Tibial nerve (tissue), 4 donors: ENCODE measurements around the gene TM4SF1. TPM values are rescaled to one million over a fixed set of nuclear protein-coding genes. Genes with fewer than 3 reads are reported as not detected.

Source experiments
- DNase-seq, 2 donors: peaks; one replicate each; pipeline ENCODE4 v3.0.0-alpha.2; 2019; ENCODE audit warnings: low spot score in 2 of 2
- H3K27ac ChIP-seq, 4 donors: fragments of 200-600 bp; sonication (generic) in 3 of 4; one replicate each; pipeline ENCODE4 v1.5.1; 2017 to 2019; ENCODE audit warnings: mild to moderate bottlenecking in 1 of 4
- H3K27me3 ChIP-seq, 2 donors: fragments of 200-600 bp; sonication (generic) in 1 of 2; one replicate each; pipeline versions ENCODE4 v1.5.1 to v1.6.0; 2017 to 2019
- H3K36me3 ChIP-seq, 3 donors: fragments of 200-600 bp; sonication (generic); one replicate each; pipeline ENCODE4 v1.5.1; 2018 to 2019
- H3K4me1 ChIP-seq, 4 donors: fragments of 200-600 bp; sonication (generic) in 3 of 4; one replicate each; pipeline ENCODE4 v1.5.1; 2017 to 2019
- H3K4me3 ChIP-seq, 4 donors: fragments of 200-600 bp; sonication (generic) in 3 of 4; one replicate each; pipeline ENCODE4 v1.5.1; 2017 to 2019; ENCODE audit warnings: mild to moderate bottlenecking in 1 of 4, moderate library complexity in 1 of 4
- H3K9me3 ChIP-seq, 4 donors: fragments of 200-600 bp; sonication (generic) in 3 of 4; one replicate each; pipeline ENCODE4 v1.5.1; 2017 to 2019
- CTCF ChIP-seq, 5 experiments: fragments of 200-600 bp in 3 of 5; fragments of 450-650 bp in 2 of 5; sonication (generic) in 3 of 5; IDR thresholded peaks; one replicate each; pipeline ENCODE4 v1.5.1; 2016 to 2019; ENCODE audit warnings: antibody characterized with exemption in 5 of 5, mild to moderate bottlenecking in 3 of 5, moderate library complexity in 2 of 5
- EP300 ChIP-seq, 2 donors: sonication (generic); formaldehyde crosslinking; IDR thresholded peaks; one replicate each; pipeline ENCODE4 v1.6.1; 2017; ENCODE audit warnings: antibody characterized with exemption in 2 of 2, mild to moderate bottlenecking in 1 of 2
- POLR2A ChIP-seq, 2 donors: fragments of 450-650 bp; IDR thresholded peaks; one replicate each; pipeline ENCODE4 v1.6.1; 2017; ENCODE audit warnings: antibody characterized with exemption in 2 of 2, mild to moderate bottlenecking in 2 of 2, moderate library complexity in 2 of 2
- WGBS, 2 donors: methylation state at CpG; one replicate each; pipeline ENCODE4 v1.1.5; 2018; 5-methylcytosine and 5-hydroxymethylcytosine counted together
- total RNA-seq, 4 donors: library from RNA; depleted of rRNA; stranded (reverse); fragments of >200 nt; gene quantifications; one replicate each; pipeline ENCODE4 v1.1.0, GENCODE V29; 2016

TM4SF1 gene
- total RNA-seq, 4 donors from 2014 or later = 132 to 264 (median 169) TPM

GRCh38 chr3:149321136-149321535 is 56.3 kb downstream of the TM4SF1 start:
- no peak for DNase-seq
- no peak for TF ChIP-seq CTCF (IDR thresholded peaks at IDR 0.05)
- no peak for TF ChIP-seq EP300 (IDR thresholded peaks at IDR 0.05)
- no peak for TF ChIP-seq POLR2A (IDR thresholded peaks at IDR 0.05)

GRCh38 chr3:149319750-149320149 is 57.7 kb downstream of the TM4SF1 start:
- 74 to 80% methylated on average over 3 of the region's 3 CpGs for WGBS, 2 donors
- no peaks in the 10 kb centered on the region for H3K27me3 ChIP-seq
- peaks cover 0 to 7% (median 0%) of the 10 kb centered on the region in 3 donors for H3K36me3 ChIP-seq
- H3K4me1 ChIP-seq = peaks cover 0 to 12% (median 3%) of the 10 kb centered on the region in 4 donors
- no peaks in the 10 kb centered on the region for H3K9me3 ChIP-seq
- H3K4me3 ChIP-seq = no peak overlapping the region
- TF ChIP-seq EP300 (IDR thresholded peaks at IDR 0.05) (no peak), POLR2A (IDR thresholded peaks at IDR 0.05) (no peak), CTCF (IDR thresholded peaks at IDR 0.05) (no peak)
- no peak overlapping the region for H3K27ac ChIP-seq
- no peak for DNase-seq

More at GRCh38 chr3:149321136-149321535, 56.3 kb downstream of the TM4SF1 start:
- Histone ChIP-seq H3K4me3 (no peak overlapping the region), H3K36me3 (peaks cover 0 to 9% (median 0%) of the 10 kb centered on the region in 3 donors), H3K4me1 (peaks cover 0 to 2% (median 0%) of the 10 kb centered on the region in 4 donors), H3K27me3 (no peaks in the 10 kb centered on the region), H3K9me3 (no peaks in the 10 kb centered on the region), H3K27ac (no peak overlapping the region)

Other genes with a start within 250 kb of the TM4SF1 start
- gene HPS3, start 248.0 kb downstream of the TM4SF1 start, total RNA-seq = 10 to 100 TPM; 17.8 to 39.5 (median 24.7) TPM
- 10 to 100 TPM; 17.7 to 46.3 (median 19.3) TPM for gene CP, start 155.8 kb downstream of the TM4SF1 start, total RNA-seq
- gene TM4SF18, start 44.0 kb downstream of the TM4SF1 start, total RNA-seq = 10 to 100 TPM in 1 of 4 donors, 1 to 10 TPM in 3; 1.5 to 12.7 (median 4.6) TPM
- gene TM4SF4, start 97.0 kb upstream of the TM4SF1 start, total RNA-seq = not detected